Adrenal gland (tissue), 5 donors: ENCODE data around the gene SOBP.

Experiments used
- CTCF ChIP-seq, 6 experiments: fragments of 450-650 bp in 4 of 6; fragments of 200-600 bp in 2 of 6; sonication (generic) in 1 of 6; IDR thresholded peaks; 1 replicate in 5 of 6; 2 replicates in 1 of 6; pipeline versions ENCODE4 v1.5.1 to v1.8.0; 2016 to 2021; ENCODE audit warnings: antibody characterized with exemption in 6 of 6, mild to moderate bottlenecking in 2 of 6, moderate library complexity in 1 of 6
- POLR2A ChIP-seq, 2 donors: fragments of 450-650 bp; IDR thresholded peaks; one replicate each; pipeline ENCODE4 v1.6.1; 2017; ENCODE audit warnings: antibody characterized with exemption in 2 of 2, mild to moderate bottlenecking in 2 of 2, moderate library complexity in 1 of 2
- donor health status: DM: no; HTN: no; CAD: no.

- TF ChIP-seq POLR2A (IDR thresholded peaks at IDR 0.05), result no peak
- TF ChIP-seq CTCF (IDR thresholded peaks at IDR 0.05), result no peak
Observed at GRCh38 chr6:107510108-107510507, 20.2 kb downstream of the SOBP start.
